Activated naive CD8-positive, alpha-beta T cell treated with anti-CD3 and anti-CD28 coated beads, Interleukin-2, amount 50 U/mL, for 16 hours (primary cell): ENCODE results near the gene SUCLG1.

Source experiments
- DNase-seq: peaks from one replicate; pipeline ENCODE4 v3.0.0-alpha.2; 2020; ENCODE audit warnings: low read depth, low spot score

Gene SUCLG1

DNA sequence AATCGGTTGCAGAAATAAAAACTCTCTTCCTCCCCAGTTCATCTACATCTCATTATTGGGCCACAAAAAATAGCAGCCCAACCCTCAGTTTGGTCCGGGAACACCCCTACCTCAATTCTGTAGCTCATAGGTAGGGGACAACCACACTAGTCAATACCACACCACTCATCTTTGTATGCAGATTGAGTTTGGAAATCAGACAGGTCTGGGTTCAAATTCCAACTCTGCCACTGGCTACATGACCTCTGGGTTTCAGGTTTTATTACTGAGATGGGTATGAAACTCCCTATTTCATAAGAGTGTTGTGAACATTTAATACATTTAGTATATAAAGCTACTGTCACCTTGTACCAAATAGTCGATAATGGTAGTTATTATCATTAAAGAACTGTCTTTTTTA is 2.2 kb upstream of the SUCLG1 start:
- DNase-seq = no peak

DNA sequence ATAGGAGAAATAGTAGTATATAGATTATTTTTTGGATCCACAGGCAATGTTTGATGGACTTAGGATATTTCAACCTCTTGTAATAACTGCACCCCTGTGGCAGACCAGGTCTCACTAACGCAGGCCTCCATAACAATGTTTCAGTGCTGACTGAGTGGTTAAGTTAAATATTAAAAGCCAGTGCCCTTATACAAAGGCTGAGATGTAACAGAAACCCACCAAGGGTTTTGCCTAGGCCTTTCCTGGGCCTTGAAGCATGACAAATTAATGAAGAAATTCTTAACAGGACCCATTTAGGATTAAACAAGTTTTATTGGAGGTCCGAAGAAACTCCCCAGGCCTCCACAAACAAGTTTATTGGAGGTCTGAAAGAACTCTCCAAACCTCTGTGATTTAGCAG is 1.6 kb upstream of the SUCLG1 start:
- DNase-seq = no peak

DNA sequence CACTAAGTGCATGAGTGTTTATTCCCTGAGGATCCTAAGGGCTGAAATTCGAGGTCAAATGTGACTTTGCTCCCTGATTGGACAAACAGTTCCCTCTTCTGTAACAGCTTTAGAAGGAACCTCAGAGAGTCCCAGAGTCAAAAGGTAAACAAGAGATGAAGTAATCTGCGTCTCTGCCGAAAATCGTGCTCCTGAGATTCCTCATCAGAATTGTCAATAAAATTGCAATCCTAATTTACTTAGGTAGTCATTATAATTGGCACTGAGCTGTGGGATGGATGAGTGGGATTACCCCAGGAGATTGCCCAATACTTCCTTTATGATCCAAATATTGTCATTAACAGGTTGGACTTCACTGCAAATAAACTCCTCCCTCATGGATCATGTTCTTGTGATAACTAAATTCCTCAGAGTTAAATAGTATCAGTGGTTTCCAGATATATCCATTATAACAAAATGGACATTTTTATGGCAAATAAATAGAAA is 907 bp upstream of the SUCLG1 start:
- DNase-seq = no peak

DNA sequence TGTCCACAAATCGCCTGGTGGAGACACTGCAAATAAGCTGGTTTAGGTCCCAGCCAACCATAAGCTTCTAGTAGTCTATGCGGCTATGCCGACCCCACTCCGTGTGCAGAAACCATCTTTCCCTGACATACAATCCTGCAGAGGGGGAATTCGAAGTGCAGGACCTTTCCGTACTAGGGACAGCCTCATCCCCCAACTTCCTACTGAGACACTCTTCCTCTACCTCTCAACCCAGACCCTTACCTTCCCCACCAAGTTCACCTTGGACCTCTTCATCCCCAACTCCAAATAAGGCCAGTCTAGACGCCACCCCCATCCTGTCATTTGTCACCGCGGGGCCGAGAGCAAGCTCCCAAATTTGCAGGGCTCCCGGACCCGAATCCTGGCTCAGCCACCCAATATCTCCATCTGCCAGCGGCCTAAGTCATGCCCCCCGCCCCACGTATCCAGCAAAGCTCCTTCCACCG is 496 bp downstream of the SUCLG1 start:
- no peak for DNase-seq

DNA sequence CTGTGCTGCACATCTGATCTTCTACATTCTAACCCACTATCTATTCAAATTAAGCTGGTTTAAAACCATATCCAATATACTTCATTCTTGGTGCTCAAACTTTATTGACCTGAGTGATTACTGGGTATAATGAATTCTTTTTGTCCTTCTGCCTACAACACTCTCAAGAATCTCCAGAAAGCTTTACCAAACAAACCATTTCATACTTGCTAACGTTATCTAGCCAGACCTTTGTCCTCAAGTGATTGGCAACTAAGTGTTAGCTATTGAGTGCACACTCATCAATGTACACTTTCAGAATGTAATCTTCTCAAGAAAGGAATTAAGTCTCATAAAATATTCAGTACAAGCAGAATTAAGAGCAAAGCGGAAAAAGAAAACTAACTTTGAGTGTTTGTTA is 1.4 kb downstream of the SUCLG1 start:
- DNase-seq = no peak

DNA sequence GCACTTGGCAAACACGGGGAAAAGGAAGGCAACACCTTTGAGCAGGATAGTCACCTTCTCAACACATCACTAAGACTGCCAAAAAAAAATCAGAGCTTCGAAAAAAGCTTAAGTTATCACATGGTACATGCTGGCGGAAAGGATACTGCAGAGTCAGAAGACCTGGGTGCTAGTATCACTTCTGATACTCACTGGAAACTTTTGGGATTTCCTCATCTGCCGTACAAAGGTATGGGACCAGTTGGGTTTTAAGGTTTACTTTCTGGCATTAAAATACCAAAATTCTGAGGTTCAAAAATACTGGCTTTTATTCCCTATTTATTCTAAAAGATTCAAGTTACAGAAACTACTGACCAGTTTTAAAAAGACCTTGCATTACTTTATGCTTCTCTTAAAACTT is 2.9 kb downstream of the SUCLG1 start:
- DNase-seq = no peak

DNA sequence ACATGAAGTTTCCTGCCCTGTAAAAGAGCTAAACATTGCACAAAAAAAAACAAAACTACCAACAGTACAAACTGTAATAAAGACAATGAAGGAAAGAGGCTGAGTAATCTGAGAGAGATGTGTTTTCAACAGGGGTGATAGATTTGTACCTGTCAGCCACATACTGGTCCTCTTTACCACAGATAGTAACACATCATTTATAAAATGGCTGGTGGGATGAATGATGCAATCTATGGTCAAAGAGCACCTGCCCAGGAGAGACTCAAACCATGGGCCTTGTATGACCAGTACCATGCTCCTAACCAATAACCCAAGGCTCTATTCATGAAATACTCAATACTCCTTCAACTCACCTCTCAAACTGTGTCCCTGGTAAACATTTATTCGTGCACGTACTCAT is 4.5 kb downstream of the SUCLG1 start:
- DNase-seq = no peak

DNA sequence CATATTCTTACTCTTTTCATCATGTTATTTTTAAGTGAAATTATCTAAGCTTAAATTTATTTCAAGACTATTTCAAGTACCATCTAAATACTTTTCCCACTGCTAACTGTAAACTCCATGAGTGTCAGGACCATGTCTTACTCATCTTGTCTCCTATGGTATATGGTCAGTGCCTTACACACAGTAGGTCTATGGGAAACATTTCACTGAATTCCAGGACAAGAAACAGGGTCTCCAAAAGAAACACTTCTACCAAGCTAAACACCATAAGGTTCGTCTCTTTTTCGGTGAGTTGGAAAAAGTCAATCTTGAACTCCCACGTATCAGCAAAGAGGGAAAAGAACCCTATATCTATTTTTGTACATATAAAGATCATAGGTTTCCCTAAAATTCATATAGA is 6.5 kb downstream of the SUCLG1 start:
- no peak for DNase-seq

DNA sequence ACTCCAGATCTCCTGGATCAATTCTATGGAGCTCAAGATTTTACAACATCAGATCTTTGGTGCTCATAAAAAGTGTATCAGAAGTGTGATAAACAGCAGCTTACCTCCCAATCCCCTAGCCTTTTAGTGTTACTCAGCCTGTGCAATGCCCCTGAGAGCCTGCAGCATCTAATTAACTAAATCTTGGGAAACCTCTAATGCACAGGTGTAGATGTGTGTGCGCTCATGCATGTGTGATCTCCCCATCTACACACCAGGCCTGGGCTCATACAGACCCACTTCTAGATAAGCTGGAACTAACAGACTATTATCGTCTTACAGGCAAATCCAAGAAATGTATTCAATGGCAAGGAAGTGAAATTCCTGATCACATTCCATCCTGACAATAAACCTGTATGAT is 7.5 kb downstream of the SUCLG1 start:
- no peak for DNase-seq

DNA sequence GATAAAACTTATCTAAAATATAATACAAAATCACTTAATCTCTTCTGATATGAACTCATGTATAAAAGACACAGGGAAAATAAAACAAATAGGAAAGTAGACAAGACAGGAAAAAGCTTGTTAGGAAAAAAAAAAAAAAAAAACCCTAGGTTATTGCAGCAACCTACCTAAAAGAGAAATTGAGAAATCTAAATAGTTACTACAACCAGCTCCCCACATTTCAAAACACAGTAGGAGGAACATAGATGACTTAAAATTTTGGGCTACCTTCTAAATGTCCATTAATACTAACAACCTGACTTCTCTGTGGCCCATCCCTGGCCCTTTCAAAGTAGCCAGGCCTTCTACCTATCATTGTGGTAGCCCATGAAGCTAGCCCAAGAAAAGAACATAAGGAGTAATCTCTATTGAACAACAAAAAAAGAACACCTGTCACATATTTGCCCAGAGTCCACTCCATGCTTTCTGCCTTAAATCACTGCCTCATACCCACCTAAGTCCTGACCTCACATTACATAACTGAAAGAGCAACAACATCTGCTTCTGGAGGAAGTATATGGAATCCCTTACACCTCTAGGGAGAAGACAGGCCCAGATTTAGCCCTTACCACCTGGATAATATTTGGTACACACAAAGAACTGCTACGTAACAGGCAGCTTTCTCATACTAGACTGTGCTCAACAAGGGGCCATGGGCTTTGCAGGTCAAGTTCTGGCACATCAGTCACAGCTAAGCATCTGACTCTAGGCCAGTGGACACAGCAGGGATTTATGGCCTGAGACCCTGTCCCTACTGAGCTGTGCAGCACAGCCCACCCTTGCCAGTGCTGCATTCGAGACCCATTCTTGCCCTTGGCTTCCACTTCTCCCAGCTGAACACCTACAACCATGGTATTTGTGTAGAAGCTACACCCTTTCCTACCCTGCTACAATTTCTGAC is 8.5 kb downstream of the SUCLG1 start:
- no peak for DNase-seq

DNA sequence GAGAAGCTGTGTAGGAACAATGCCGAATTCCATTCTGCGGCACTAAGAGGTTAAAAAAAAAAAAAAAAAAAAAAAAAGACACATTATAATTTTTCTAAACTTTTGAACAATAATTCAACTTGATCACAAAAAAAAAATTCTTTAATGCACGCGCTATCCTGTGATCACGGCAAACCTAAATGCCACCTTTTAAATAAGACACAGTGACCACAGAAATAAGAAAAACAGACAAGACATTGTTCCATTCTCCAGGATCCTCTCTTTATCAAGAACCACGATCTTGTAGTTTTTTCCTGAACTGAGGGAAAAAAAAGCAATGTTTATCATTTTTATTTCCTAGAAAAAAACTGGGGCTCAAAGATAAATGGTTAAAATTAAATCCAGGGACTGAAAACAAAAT is 9.4 kb downstream of the SUCLG1 start:
- DNase-seq = no peak

DNA sequence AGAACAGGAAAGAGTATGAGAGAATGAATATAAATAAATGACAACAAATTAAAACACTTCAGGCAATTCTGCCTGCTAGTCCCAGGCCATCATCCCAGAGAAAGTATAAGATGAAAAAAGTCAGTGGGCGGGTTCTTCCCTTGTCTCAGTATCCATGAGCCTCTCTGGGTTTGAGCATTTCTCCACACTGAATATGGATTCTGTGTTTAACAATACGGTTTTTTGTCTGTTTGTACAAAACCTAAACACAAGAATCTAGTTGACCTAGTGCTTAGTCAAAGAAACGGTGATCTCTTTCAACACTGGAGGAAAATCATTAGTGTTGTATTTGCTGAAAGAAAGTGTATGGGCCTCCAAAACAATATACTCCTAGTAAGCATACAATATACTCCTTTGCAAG is 10.0 kb downstream of the SUCLG1 start:
- no peak for DNase-seq

DNA sequence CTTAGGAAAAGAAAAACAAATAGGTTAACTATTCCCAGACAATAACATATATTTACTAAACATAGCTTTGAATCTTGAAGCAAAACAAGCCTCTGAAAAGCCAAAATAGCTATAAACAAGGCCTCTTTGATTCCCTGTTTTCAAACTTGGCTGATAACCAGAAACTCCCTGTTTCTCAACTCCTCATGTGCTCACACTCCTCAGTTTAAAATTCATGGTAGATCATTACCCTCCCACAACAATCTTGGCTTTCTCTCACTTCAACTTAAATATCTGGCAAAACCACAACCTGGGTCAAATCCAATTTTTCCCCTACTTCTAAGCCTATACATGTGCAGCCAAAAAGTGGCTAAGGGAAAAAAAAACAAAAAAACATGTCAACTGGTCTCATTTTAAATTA is 15.6 kb downstream of the SUCLG1 start:
- no peak for DNase-seq

DNA sequence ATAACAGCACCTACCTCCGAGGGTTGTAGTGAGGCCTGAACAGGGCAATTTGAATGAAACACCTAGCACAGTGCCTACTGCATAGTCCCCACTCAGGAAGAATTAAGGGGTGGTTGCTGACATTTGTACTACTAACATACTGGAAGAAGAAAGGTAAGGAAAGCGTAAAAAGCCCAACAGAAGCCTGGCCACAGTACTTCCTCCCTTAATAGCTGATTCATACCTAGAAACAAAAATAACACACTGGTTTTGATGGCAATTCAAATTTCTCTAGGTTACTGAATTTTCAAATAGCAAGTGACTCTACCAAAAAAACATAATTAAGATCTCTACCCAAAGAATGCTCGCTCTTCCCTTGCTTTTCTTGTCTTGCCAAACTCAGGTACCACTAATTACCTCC is 16.2 kb downstream of the SUCLG1 start:
- DNase-seq = no peak

DNA sequence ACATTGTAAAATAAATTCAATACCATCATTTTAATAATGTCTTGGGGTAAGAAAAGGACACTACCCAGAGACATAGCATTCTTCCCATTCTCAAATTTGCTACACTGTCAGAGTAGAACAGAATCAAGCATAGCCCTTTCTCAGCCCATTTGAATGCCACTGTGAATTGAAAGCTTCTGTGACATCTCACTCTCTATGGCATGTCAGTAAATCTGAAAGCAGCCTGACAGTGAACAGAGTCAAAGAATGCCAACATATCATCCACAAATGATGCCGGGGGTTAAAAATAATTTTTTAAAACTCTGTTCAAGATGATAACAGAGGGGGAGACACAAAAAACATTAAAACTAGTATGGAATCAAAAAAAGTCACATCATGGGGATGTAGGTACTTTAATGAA is 17.6 kb downstream of the SUCLG1 start:
- no peak for DNase-seq

DNA sequence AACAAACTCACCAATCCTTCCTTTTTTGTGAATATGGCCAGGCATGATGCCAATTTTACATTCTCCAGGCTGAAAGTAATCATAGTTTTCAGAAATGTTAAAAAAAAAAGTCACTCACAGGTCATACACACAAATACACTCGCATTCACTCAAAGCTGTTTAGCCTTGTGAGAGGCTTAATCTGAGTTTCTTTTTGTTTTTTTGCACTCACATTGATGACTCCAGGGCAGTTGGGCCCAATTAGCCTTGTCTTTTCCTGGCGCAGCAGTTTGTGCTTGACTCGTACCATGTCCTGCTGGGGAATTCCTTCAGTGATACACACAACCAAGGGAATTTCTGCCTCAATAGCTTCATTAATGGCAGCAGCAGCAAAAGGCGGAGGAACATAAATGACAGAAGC is 18.0 kb downstream of the SUCLG1 start:
- DNase-seq = no peak

DNA sequence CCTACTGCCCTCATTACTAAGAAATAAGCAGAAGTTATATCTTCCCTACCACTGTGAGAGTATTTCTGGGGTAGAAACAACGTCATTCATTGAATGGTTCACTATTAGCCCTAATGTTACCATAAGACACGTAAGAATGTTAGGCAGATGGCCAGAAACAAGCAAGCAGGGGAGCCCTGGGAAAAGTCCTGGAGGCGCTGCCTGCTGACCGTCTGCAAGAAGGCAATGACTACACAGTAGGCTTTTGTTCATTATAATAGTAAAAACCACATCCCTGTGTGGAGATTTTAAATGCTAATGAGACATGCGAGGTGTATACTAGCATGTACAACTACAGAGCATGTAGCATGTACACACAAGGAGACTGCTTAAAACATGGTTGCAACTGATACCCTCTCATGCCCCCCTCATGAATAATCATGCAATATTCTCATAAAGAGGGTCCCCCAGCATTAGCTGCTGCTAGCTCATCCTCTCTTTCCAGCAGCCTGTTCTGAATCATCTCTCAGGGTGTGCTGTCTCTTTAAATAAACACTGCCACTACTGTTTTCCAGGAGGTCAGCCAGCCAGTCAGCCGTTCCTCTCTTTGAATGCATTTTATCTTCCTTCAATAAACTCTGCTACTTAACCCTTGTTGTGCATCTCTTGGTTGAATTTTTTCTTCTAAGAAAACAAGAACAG is 23.6 kb downstream of the SUCLG1 start:
- no peak for DNase-seq

DNA sequence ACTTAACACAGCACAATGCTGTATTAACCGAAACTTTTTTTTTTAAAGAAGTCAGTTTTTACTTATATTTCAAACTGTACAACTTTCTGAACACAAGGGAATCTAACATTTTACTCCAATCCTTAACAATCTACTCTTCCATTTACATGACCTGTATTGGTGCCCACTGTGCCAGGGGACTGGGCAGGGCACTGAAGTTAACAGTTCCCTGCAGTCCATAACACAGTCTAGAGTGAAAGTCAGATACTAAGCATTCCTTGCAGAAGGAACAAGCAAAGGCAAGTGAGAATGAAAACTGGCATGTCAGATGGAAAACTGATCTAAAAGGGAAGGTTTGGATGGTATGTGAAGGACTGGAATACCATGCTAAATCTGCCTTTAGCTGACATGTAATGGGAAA is 29.8 kb downstream of the SUCLG1 start:
- no peak for DNase-seq

DNA sequence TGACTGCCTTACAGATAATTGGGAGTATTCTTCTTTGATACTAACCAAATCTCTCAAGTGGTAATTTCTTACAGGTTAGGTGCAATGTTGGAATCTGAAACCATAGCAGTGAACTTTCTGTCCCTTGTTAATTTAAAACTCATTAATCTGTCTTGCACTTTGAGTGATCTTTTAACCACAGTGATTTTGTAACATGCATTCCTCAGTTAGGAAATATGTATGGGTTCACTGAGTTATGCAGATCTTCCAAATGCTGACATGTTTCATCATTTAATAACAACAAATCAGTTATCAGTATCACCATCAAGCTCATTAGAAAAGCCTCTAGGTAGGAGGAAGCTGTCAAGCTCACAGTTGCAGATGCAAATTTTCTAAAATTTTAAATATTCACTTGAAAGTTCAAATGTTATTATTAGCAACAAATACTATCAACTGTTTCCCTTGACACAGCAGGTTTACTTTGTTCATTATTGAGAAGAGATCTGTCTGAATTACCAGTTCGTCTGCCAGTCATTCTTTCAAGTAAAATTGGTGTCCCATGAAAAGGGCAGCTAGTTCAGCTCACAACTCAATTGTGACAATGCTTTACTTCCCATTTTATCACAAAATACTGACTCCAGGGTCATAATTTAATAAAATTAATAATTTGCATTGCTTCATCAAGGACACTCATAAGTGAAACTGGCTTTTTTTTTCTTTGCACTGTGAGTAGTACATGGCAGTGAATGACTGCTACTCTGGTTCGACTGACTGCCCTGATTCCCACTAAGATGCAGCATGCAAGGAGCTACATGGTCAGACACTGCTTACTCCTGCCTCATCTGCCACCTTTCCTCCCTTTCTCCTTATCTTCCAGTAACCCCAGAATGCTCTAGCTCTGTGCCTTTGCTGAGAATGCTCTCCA is 31.6 kb downstream of the SUCLG1 start:
- DNase-seq = no peak

DNA sequence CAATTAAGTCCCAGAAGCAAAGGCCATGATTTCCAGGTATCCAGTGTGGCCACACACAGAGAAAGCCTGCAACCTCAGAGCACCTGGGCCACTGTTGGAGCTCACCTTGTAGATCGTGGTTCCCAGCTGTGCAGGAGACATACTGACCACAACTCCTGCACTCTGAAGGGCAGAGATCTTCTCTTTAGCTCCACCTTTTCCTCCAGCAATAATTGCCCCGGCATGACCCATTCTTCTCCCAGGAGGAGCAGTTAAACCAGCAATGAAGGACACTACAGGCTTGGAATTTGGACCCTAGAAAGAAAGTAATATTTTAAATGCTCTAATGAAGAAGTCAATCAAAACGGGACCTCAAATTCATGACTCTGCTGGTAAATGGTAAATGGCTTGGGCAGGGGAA is 33.8 kb downstream of the SUCLG1 start:
- no peak for DNase-seq

DNA sequence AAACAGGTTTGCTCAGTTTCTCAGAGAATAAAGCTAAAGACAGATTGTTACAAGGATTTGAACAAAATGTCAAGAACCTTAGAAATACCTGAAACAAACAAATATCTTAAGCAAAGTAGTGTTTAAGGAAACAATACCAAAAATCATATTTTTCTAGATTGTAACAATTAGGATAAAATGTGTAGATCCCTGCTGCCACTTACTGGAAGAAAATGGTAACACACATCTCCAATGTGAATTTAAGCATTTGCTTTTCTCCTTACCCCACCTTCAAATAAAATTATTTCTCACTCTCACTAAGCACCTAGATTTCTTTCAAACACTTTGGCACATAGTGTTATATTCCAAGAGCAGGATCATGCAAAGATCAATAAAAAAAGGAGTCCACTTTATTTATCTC is 34.9 kb downstream of the SUCLG1 start:
- no peak for DNase-seq

DNA sequence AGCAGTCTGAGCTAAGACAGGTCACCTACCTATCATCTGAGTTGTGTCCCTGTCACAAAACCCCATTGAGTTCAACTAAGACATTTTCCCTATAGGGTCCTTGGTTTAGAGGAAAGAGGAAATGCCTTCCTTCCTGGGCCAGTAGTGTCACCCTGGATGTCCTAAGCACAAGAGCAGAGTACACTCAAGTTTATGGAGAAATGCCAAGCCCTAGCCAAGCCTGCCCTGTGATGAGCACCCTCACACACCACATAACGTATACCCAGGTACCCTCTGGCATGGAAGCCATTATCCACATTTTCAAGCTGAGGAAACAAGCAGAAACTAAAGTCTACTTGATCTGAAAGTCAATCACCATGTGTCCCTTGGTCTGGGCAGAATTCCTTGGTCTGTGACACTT is 37.3 kb downstream of the SUCLG1 start:
- DNase-seq = no peak
